ENCODE data around the gene TMEM11.

TMEM11 gene

GRCh38 chr17:21157586-21158370, 56.2 kb downstream of the TMEM11 start:
- DNase-seq, result no peak

GRCh38 chr17:21152731-21153130, 61.2 kb downstream of the TMEM11 start:
- DNase-seq, result no peak

- DNase-seq, result no peak
These were observed 64.3 kb downstream of the TMEM11 start for GRCh38 chr17:21149621-21150020.
